ENCODE measurements around the gene USF3. TPM values are rescaled to one million over a fixed set of nuclear protein-coding genes. Genes with fewer than 3 reads are reported as not detected.

USF3 gene
- total and polyA plus RNA-seq, 2 donors (not counting 1 experiment from before 2014, with no cell fraction given) = 9.8 to 38.9 TPM

DNA sequence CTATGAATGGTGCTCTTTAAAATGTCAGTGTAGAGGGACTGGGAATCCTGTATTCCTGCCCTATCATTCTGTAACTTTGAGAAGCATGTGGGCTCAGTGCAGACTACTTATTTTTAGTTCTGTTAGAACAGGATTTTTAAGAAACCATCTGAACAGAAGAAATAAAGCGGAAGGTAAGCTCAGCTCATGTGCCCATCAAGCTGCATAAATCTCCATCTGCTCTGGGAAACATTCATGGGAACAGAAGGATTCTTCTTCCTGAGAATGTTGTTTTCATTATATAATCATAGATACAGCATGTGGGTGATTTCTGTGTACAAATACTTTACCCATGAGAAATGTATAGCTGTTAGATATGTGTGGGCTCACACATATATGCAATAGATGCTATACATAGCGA, 94.2 kb downstream of the USF3 start:
- intact Hi-C loops (cut with micrococcal nuclease) = no loop called here
- ChIA-PET POLR2A (no interaction called here), CTCF (no interaction called here)
- H3K27ac ChIP-seq (ENCODE audit: low read length in 2 of 2) = no peak overlapping the region
- H2AFZ ChIP-seq (ENCODE audit: insufficient read depth, low read depth, low read length, poor library complexity, severe bottlenecking) = no peak overlapping the region
- no peaks in the 10 kb centered on the region for H3K79me2 ChIP-seq (ENCODE audit: control insufficient read depth, insufficient read depth, low read length)
- peaks cover 14% of the 10 kb centered on the region in 2 donors for H3K4me1 ChIP-seq (ENCODE audit: control insufficient read depth in 2 of 2, insufficient read depth in 2 of 2, low read length in 2 of 2)
- no peak overlapping the region for H3K4me2 ChIP-seq (replicated peaks; ENCODE audit: low read depth, low read length, poor library complexity, severe bottlenecking)
- TF ChIP-seq EZH2 (IDR thresholded peaks at IDR 0.05; ENCODE audit: borderline replicate concordance, insufficient read depth, low read depth, low read length, poor library complexity, severe bottlenecking) (no peak), CTCF (IDR thresholded peaks at IDR 0.05) (no peak)
- no peaks in the 10 kb centered on the region for H3K27me3 Mint-ChIP-seq
- H3K4me3 ChIP-seq (ENCODE audit: control extremely low read depth in 1 of 5, extremely low read depth in 1 of 5, insufficient read depth in 1 of 5, low read depth in 2 of 5, low read length in 4 of 5) = no peak overlapping the region
- H3K4me1 Mint-ChIP-seq = peaks cover 16% of the 10 kb centered on the region
- no peaks in the 10 kb centered on the region for H3K9me3 Mint-ChIP-seq (ENCODE audit: insufficient read depth)
- H3K36me3 ChIP-seq (replicated peaks in 1 of 2; ENCODE audit: control extremely low read depth in 1 of 2, control insufficient read depth in 1 of 2, extremely low read depth in 1 of 2, insufficient read depth in 2 of 2, low read length in 1 of 2) = peaks cover 3 to 30% of the 10 kb centered on the region in 2 experiments
- no CpG with 5 or more reads among the region's 2 CpGs for WGBS (ENCODE audit: insufficient coverage)
- no peaks in the 10 kb centered on the region for H3K9me3 ChIP-seq (ENCODE audit: control extremely low read depth in 1 of 3, control insufficient read depth in 2 of 3, insufficient read depth in 1 of 3, low read length in 2 of 3)
- no peak overlapping the region for H3K4me3 Mint-ChIP-seq
- no peaks in the 10 kb centered on the region for H4K20me1 ChIP-seq (ENCODE audit: control insufficient read depth, insufficient read depth, low read length, poor library complexity, severe bottlenecking)
- H3K9ac ChIP-seq (ENCODE audit: low read length) = no peak overlapping the region
- DNase-seq (no peak), ATAC-seq (ENCODE audit: low read depth) (no peak)
- H3K27ac Mint-ChIP-seq = no peak overlapping the region
- no peaks in the 10 kb centered on the region for H3K27me3 ChIP-seq (replicated peaks in 1 of 4; ENCODE audit: control extremely low read depth in 1 of 4, control insufficient read depth in 3 of 4, insufficient read depth in 4 of 4, low read length in 3 of 4)

DNA sequence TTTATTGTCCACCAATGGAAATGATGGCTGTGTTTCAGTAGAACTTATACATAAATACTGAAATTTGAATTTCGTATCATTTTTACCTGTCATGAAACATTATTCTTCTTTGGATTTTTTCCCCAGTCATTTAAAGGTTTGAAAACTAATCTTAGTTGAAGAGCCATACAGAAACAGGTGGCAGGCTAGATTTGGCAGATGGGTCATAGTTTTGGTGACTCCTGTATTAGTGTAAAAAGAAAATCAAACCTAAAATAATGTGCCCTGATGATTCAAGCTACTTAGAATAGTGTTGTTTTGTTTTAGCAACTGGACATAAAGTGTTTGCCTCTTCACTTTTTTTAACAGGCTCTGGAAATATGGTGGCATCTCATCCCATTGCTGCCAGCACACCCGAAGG, 95.2 kb downstream of the USF3 start:
- CTCF ChIA-PET = interaction anchor here (0.6 kb wide), 1 partner anchor 94 kb away, joined by 3 read pairs; no protein-coding TSS in a partner anchor
- TF ChIP-seq CTCF (IDR thresholded peaks at IDR 0.05) = no peak
- TF ChIP-seq EZH2 (IDR thresholded peaks at IDR 0.05; ENCODE audit: borderline replicate concordance, insufficient read depth, low read depth, low read length, poor library complexity, severe bottlenecking) = no peak
- H3K27me3 Mint-ChIP-seq = no peaks in the 10 kb centered on the region

More for the DNA sequence above, 95.2 kb downstream of the USF3 start:
- no peaks in the 10 kb centered on the region for H3K27me3 ChIP-seq (replicated peaks in 1 of 4; ENCODE audit: control extremely low read depth in 1 of 4, control insufficient read depth in 3 of 4, insufficient read depth in 4 of 4, low read length in 3 of 4)
- no peak overlapping the region for H3K4me2 ChIP-seq (replicated peaks; ENCODE audit: low read depth, low read length, poor library complexity, severe bottlenecking)
- 83% methylated on average over 1 of the region's 2 CpGs for WGBS (ENCODE audit: insufficient coverage)
- ATAC-seq (ENCODE audit: low read depth) (no peak), DNase-seq (no peak)
- no peak overlapping the region for H3K27ac ChIP-seq (ENCODE audit: low read length in 2 of 2)
- intact Hi-C loops (cut with micrococcal nuclease) = no loop called here
- POLR2A ChIA-PET = no interaction called here
- peaks cover 3 to 4% of the 10 kb centered on the region in 2 donors for H3K4me1 ChIP-seq (ENCODE audit: control insufficient read depth in 2 of 2, insufficient read depth in 2 of 2, low read length in 2 of 2)
- H3K36me3 ChIP-seq (replicated peaks in 1 of 2; ENCODE audit: control extremely low read depth in 1 of 2, control insufficient read depth in 1 of 2, extremely low read depth in 1 of 2, insufficient read depth in 2 of 2, low read length in 1 of 2) = peaks cover 3 to 33% of the 10 kb centered on the region in 2 experiments
- H3K4me3 ChIP-seq (ENCODE audit: control extremely low read depth in 1 of 5, extremely low read depth in 1 of 5, insufficient read depth in 1 of 5, low read depth in 2 of 5, low read length in 4 of 5) = no peak overlapping the region
- Mint-ChIP-seq H3K9me3 (ENCODE audit: insufficient read depth) (no peaks in the 10 kb centered on the region), H3K4me3 (no peak overlapping the region), H3K27ac (no peak overlapping the region), H3K4me1 (peaks cover 6% of the 10 kb centered on the region)
- no peak overlapping the region for H3K9ac ChIP-seq (ENCODE audit: low read length)
- no peaks in the 10 kb centered on the region for H3K79me2 ChIP-seq (ENCODE audit: control insufficient read depth, insufficient read depth, low read length)
- H4K20me1 ChIP-seq (ENCODE audit: control insufficient read depth, insufficient read depth, low read length, poor library complexity, severe bottlenecking) = no peaks in the 10 kb centered on the region
- no peak overlapping the region for H2AFZ ChIP-seq (ENCODE audit: insufficient read depth, low read depth, low read length, poor library complexity, severe bottlenecking)
- no peaks in the 10 kb centered on the region for H3K9me3 ChIP-seq (ENCODE audit: control extremely low read depth in 1 of 3, control insufficient read depth in 2 of 3, insufficient read depth in 1 of 3, low read length in 2 of 3)
